Mesendoderm (in vitro differentiated cells): ENCODE results near the gene PPP1R1C.

Experiments
- DNase-seq: peaks from one replicate; pipeline ENCODE4 v3.0.0; 2013
- H2AK5ac ChIP-seq: 2 replicates; pipeline ENCODE4 v1.6.1; 2013; ENCODE audit warnings: low read length, inconsistent platforms
- H2BK120ac ChIP-seq: 2 replicates; pipeline ENCODE4 v1.6.1; 2013; ENCODE audit warnings: low read depth, mild to moderate bottlenecking, low read length, moderate library complexity, mixed read lengths
- H2BK15ac ChIP-seq: replicated peaks from 2 replicates; pipeline ENCODE4 v1.6.1; 2013; ENCODE audit warnings: low read depth, mild to moderate bottlenecking, moderate library complexity
- H2BK5ac ChIP-seq: 2 replicates; pipeline ENCODE4 v1.6.1; 2013; ENCODE audit warnings: low read length, inconsistent platforms
- H3K18ac ChIP-seq: 2 replicates; pipeline ENCODE4 v1.6.1; 2013; ENCODE audit warnings: mild to moderate bottlenecking, low read length, mixed read lengths
- H3K23ac ChIP-seq: one replicate; pipeline ENCODE4 v1.6.1; 2013; ENCODE audit warnings: low read length
- H3K27ac ChIP-seq: 2 replicates; pipeline ENCODE4 v1.5.1; 2013; ENCODE audit warnings: low read depth, mild to moderate bottlenecking, inconsistent platforms, low read length, moderate library complexity
- H3K27me3 ChIP-seq: 2 replicates; pipeline ENCODE4 v1.6.1; 2013; ENCODE audit warnings: low read length, control low read depth, mild to moderate bottlenecking, inconsistent platforms; ENCODE audit not compliant: insufficient read depth, poor library complexity
- H3K36me3 ChIP-seq: 2 replicates; pipeline ENCODE4 v1.6.1; 2013; ENCODE audit warnings: low read length, inconsistent platforms; ENCODE audit not compliant: control insufficient read depth, insufficient read depth
- H3K4ac ChIP-seq: one replicate; pipeline ENCODE4 v1.6.1; 2013; ENCODE audit warnings: low read depth, mild to moderate bottlenecking, low read length, moderate library complexity
- H3K4me1 ChIP-seq: 2 replicates; pipeline ENCODE4 v1.6.1; 2013; ENCODE audit warnings: low read depth, low read length, inconsistent platforms; ENCODE audit not compliant: control insufficient read depth
- H3K4me2 ChIP-seq: 2 replicates; pipeline ENCODE4 v1.6.1; 2013; ENCODE audit warnings: low read length
- H3K4me3 ChIP-seq: 2 replicates; pipeline ENCODE4 v1.5.1; 2013; ENCODE audit warnings: mild to moderate bottlenecking, low read length
- H3K56ac ChIP-seq: one replicate; pipeline ENCODE4 v1.6.1; 2013; ENCODE audit warnings: low read length
- H3K79me1 ChIP-seq: 2 replicates; pipeline ENCODE4 v1.6.1; 2013; ENCODE audit warnings: low read length, inconsistent platforms
- H3K79me2 ChIP-seq: 2 replicates; pipeline ENCODE4 v1.6.1; 2013; ENCODE audit warnings: mild to moderate bottlenecking, low read length; ENCODE audit not compliant: control insufficient read depth, insufficient read depth
- H3K9ac ChIP-seq: 2 replicates; pipeline ENCODE4 v1.6.1; 2013; ENCODE audit warnings: low read length, inconsistent platforms
- H4K5ac ChIP-seq: one replicate; pipeline ENCODE4 v1.6.1; 2013; ENCODE audit warnings: low read length
- H4K8ac ChIP-seq: one replicate; pipeline ENCODE4 v1.6.1; 2013; ENCODE audit warnings: low read depth, mild to moderate bottlenecking, control low read depth, low read length, moderate library complexity
- WGBS: extraction: QIAGEN DNeasy Blood & Tissue Kit; methylation state at CpG from one replicate; pipeline ENCODE4 v1.1.7; 2013; ENCODE audit warnings: low lambda C conversion rate, missing lambda C conversion rate; ENCODE audit not compliant: insufficient coverage; ENCODE audit errors: extremely low coverage; 5-methylcytosine and 5-hydroxymethylcytosine counted together

PPP1R1C gene

GRCh38 chr2:182077448-182078142, 91.9 kb downstream of the PPP1R1C start:
- peak; percentile 74 for DNase-seq
- H3K27ac ChIP-seq: no peak overlapping the region
- no CpG with 5 or more reads among the region's 11 CpGs for WGBS

GRCh38 chr2:182078988-182079602, 93.4 kb downstream of the PPP1R1C start:
- Histone ChIP-seq H3K79me1 (no peaks in the 10 kb centered on the region), H4K8ac (no peak overlapping the region), H3K27me3 (no peaks in the 10 kb centered on the region), H3K4ac (no peak overlapping the region), H3K36me3 (no peaks in the 10 kb centered on the region), H3K4me3 (no peak overlapping the region), H2BK5ac (no peak overlapping the region), H3K79me2 (no peaks in the 10 kb centered on the region), H3K18ac (no peak overlapping the region), H2BK15ac (no peak overlapping the region), H2AK5ac (no peak overlapping the region), H3K27ac (no peak overlapping the region), H3K56ac (no peak overlapping the region), H3K9ac (no peak overlapping the region), H3K23ac (no peak overlapping the region), H3K4me2 (no peak overlapping the region), H2BK120ac (no peak overlapping the region), H4K5ac (no peak overlapping the region), H3K4me1 (no peaks in the 10 kb centered on the region)
- DNase-seq: no peak
- WGBS: no CpG with 5 or more reads among the region's 3 CpGs

More at GRCh38 chr2:182077448-182078142, 91.9 kb downstream of the PPP1R1C start:
- Histone ChIP-seq H3K56ac (no peak overlapping the region), H2BK5ac (no peak overlapping the region), H3K4me1 (no peaks in the 10 kb centered on the region), H2BK120ac (no peak overlapping the region), H3K9ac (no peak overlapping the region), H2BK15ac (no peak overlapping the region), H3K79me1 (no peaks in the 10 kb centered on the region), H3K23ac (no peak overlapping the region), H3K4me2 (no peak overlapping the region), H4K5ac (no peak overlapping the region), H3K4me3 (no peak overlapping the region), H3K4ac (no peak overlapping the region), H3K27me3 (no peaks in the 10 kb centered on the region), H3K36me3 (no peaks in the 10 kb centered on the region), H4K8ac (no peak overlapping the region), H2AK5ac (no peak overlapping the region), H3K18ac (no peak overlapping the region), H3K79me2 (no peaks in the 10 kb centered on the region)

GRCh38 chr2:182080493-182080892, 94.8 kb downstream of the PPP1R1C start:
- 96% methylated on average over 2 of the region's 2 CpGs for WGBS
- no peak for DNase-seq
- H4K5ac ChIP-seq: no peak overlapping the region

DNA sequence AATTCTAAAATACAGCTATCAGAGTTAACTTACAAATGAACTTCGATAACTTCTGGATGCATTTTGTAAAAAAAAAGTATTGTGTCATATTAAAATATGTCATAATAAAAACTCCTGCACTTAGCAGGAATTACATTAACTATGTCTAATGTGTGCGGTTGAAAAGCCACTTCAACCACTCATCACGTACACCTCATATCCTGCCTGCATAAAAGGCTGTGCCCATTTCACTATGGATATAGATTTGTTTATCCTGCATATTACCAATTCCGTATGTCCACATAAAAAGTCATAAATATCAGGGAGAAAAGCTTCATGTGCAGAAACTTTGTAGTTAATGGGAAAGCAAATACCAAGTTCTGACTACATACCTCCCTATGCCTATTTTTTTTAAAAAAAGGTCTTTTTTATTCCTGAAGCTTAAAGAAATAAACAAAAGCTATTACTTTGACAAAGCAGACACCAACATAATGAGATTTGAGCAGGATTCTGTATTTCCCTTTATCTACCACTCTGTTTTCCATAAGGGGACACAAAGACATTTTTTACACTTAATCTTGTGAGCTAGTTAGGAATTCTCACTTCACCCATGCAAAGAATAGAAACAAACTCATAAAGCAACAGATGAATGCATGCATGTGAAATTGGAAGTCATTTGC, 96.1 kb downstream of the PPP1R1C start:
- H3K9ac ChIP-seq: no peak overlapping the region
- no peak overlapping the region for H4K8ac ChIP-seq
- no peaks in the 10 kb centered on the region for H3K27me3 ChIP-seq
- H3K4me1 ChIP-seq: no peaks in the 10 kb centered on the region
- no peak overlapping the region for H2BK120ac ChIP-seq
- no peak overlapping the region for H2AK5ac ChIP-seq
- H3K79me2 ChIP-seq: no peaks in the 10 kb centered on the region
- H3K4ac ChIP-seq: no peak overlapping the region
- H2BK5ac ChIP-seq: no peak overlapping the region
- H3K79me1 ChIP-seq: no peaks in the 10 kb centered on the region
- no peak overlapping the region for H3K4me2 ChIP-seq
- H3K18ac ChIP-seq: no peak overlapping the region
- no peak overlapping the region for H4K5ac ChIP-seq
- no peak overlapping the region for H3K23ac ChIP-seq
- H2BK15ac ChIP-seq: no peak overlapping the region
- WGBS: no CpG with 5 or more reads among the region's 4 CpGs
- H3K27ac ChIP-seq: no peak overlapping the region
- no peak overlapping the region for H3K4me3 ChIP-seq
- DNase-seq: no peak
- H3K56ac ChIP-seq: no peak overlapping the region
- H3K36me3 ChIP-seq: no peaks in the 10 kb centered on the region

More at GRCh38 chr2:182080493-182080892, 94.8 kb downstream of the PPP1R1C start:
- Histone ChIP-seq H3K56ac (no peak overlapping the region), H3K4me1 (no peaks in the 10 kb centered on the region), H3K27ac (no peak overlapping the region), H3K9ac (no peak overlapping the region), H3K4ac (no peak overlapping the region), H2BK5ac (no peak overlapping the region), H3K18ac (no peak overlapping the region), H4K8ac (no peak overlapping the region), H3K79me1 (no peaks in the 10 kb centered on the region), H3K36me3 (no peaks in the 10 kb centered on the region), H3K4me3 (no peak overlapping the region), H2AK5ac (no peak overlapping the region), H3K4me2 (no peak overlapping the region), H2BK15ac (no peak overlapping the region), H3K79me2 (no peaks in the 10 kb centered on the region), H2BK120ac (no peak overlapping the region), H3K27me3 (no peaks in the 10 kb centered on the region), H3K23ac (no peak overlapping the region)

DNA sequence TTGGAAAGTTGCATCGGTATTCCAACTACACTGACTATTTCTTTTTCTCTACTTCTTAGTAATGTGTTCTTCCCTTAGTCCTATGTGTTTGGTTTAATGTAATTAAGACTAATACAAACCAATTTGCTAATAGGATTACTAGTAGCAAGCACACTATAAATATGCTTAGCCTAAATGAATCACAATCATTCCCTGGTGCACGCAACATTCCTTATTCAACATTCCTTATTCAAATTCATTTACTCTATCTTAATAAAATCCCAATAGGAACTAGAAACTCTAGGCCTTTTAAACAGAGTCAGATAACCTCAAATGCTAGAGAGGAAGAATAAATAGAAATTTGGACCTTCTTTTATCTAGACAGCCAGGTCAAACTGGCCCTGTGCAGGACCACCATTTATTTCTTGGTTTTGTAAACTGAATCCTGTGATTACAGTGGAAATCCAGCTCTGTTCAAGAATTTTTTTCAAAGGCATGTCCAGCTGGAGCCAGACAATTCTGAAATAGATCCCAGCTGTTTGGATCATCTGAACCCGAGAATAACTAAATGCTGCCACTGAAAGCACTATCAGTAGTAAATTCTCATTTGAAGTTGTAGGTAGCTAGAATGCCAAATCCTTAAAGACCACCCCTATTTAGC, 103.1 kb downstream of the PPP1R1C start:
- no peak overlapping the region for H3K23ac ChIP-seq
- H3K4me2 ChIP-seq: no peak overlapping the region
- no peak overlapping the region for H2BK15ac ChIP-seq
- H3K18ac ChIP-seq: no peak overlapping the region
- H3K56ac ChIP-seq: no peak overlapping the region
- no peaks in the 10 kb centered on the region for H3K27me3 ChIP-seq
- H3K4ac ChIP-seq: no peak overlapping the region
- H3K9ac ChIP-seq: no peak overlapping the region
- no peak overlapping the region for H4K5ac ChIP-seq
- DNase-seq: no peak
- no peak overlapping the region for H4K8ac ChIP-seq
- H2BK5ac ChIP-seq: no peak overlapping the region
- H2AK5ac ChIP-seq: no peak overlapping the region
- H3K79me1 ChIP-seq: no peaks in the 10 kb centered on the region
- no peak overlapping the region for H2BK120ac ChIP-seq
- no peaks in the 10 kb centered on the region for H3K79me2 ChIP-seq
- H3K36me3 ChIP-seq: no peaks in the 10 kb centered on the region
- H3K27ac ChIP-seq: no peak overlapping the region
- 100% methylated on average over 1 of the region's 3 CpGs for WGBS
- H3K4me3 ChIP-seq: no peak overlapping the region
- H3K4me1 ChIP-seq: no peaks in the 10 kb centered on the region
